HepG2 (cell line): ENCODE data around the gene HMGN4. TPM values are rescaled to one million over a fixed set of nuclear protein-coding genes. Genes with fewer than 3 reads are reported as not detected.

Experiments
- CBX2 ChIP-seq, 2 experiments: fragments of 200-600 bp in 1 of 2; sonication (generic); formaldehyde crosslinking in 1 of 2; IDR thresholded peaks; 2 replicates each; pipeline versions ENCODE4 v1.7.0 to v1.8.1; 2018 to 2022; ENCODE audit warnings: low read depth in 2 of 2, low read length in 1 of 2, mild to moderate bottlenecking in 1 of 2, missing genetic modification reagents in 1 of 2
- KDM6A ChIP-seq: IDR thresholded peaks from 2 replicates; pipeline ENCODE4 v1.6.1; 2016; ENCODE audit warnings: low read depth
- MTF2 ChIP-seq: sonication (generic); formaldehyde crosslinking; IDR thresholded peaks from 2 replicates; pipeline ENCODE4 v1.5.0; 2020; ENCODE audit warnings: missing genetic modification reagents, borderline replicate concordance
- NFE2L2 ChIP-seq: fragments of 150-350 bp; IDR thresholded peaks from 2 replicates; pipeline ENCODE4 v1.6.1; 2014; ENCODE audit warnings: low read length
- NFRKB ChIP-seq: fragments of 450-650 bp; IDR thresholded peaks from 2 replicates; pipeline ENCODE4 v1.6.1; 2017
- PHF5A ChIP-seq: IDR thresholded peaks from one replicate; pipeline ENCODE4 v1.6.1; 2018; ENCODE audit warnings: low read depth, missing genetic modification reagents; ENCODE audit not compliant: unreplicated experiment
- POLR2AphosphoS5 ChIP-seq: IDR thresholded peaks from 2 replicates; pipeline ENCODE4 v1.6.1; 2012; ENCODE audit warnings: low read depth, low read length
- POLR2G ChIP-seq: fragments of 200-400 bp; formaldehyde crosslinking; IDR thresholded peaks from 2 replicates; pipeline ENCODE4 v1.6.1; 2018; ENCODE audit warnings: mild to moderate bottlenecking, low read depth, low read length, moderate library complexity
- RBM39 ChIP-seq: fragments of 200-400 bp; formaldehyde crosslinking; IDR thresholded peaks from one replicate; pipeline ENCODE4 v1.6.1; 2018; ENCODE audit warnings: antibody characterized with exemption, mild to moderate bottlenecking, low read depth, low read length; ENCODE audit not compliant: poor library complexity, severe bottlenecking
- TARDBP ChIP-seq: sonication (generic); formaldehyde crosslinking; IDR thresholded peaks from 2 replicates; pipeline ENCODE4 v1.8.0; 2022; ENCODE audit warnings: mild to moderate bottlenecking, missing genetic modification reagents
- THYN1 ChIP-seq: sonication (generic); formaldehyde crosslinking; IDR thresholded peaks from 2 replicates; pipeline ENCODE4 v1.8.1; 2023; ENCODE audit warnings: low read depth, mild to moderate bottlenecking, moderate library complexity, missing genetic modification reagents, borderline replicate concordance
- ZBTB20 ChIP-seq: sonication (generic); formaldehyde crosslinking; IDR thresholded peaks from 2 replicates; pipeline ENCODE4 v1.8.1; 2023; ENCODE audit warnings: missing genetic modification reagents, low read depth, mild to moderate bottlenecking, borderline replicate concordance
- ZBTB7A ChIP-seq: sonication (generic); formaldehyde crosslinking; IDR thresholded peaks from 2 replicates; pipeline ENCODE4 v1.8.0; 2022; ENCODE audit warnings: mild to moderate bottlenecking, missing genetic modification reagents
- ZFP36L1 ChIP-seq: sonication (generic); formaldehyde crosslinking; IDR thresholded peaks from 2 replicates; pipeline ENCODE4 v1.8.0; 2022; ENCODE audit warnings: mild to moderate bottlenecking, missing genetic modification reagents, moderate library complexity
- ZNF235 ChIP-seq: sonication (generic); formaldehyde crosslinking; IDR thresholded peaks from 2 replicates; pipeline ENCODE4 v1.8.1; 2023; ENCODE audit warnings: mild to moderate bottlenecking, missing genetic modification reagents, borderline replicate concordance
- ZNF530 ChIP-seq: sonication (generic); formaldehyde crosslinking; IDR thresholded peaks from 2 replicates; pipeline ENCODE4 v1.5.0; 2020; ENCODE audit warnings: low read depth, mild to moderate bottlenecking, missing genetic modification reagents
- ZNF574 ChIP-seq: sonication (generic); formaldehyde crosslinking; IDR thresholded peaks from 2 replicates; pipeline ENCODE4 v1.4.0; 2020; ENCODE audit warnings: missing genetic modification reagents
- ZNF672 ChIP-seq: sonication (generic); formaldehyde crosslinking; IDR thresholded peaks from 2 replicates; pipeline ENCODE4 v1.8.1; 2022; ENCODE audit warnings: missing genetic modification reagents
- ZNF7 ChIP-seq: IDR thresholded peaks from 2 replicates; pipeline ENCODE4 v1.6.1; 2016; ENCODE audit warnings: missing biosample characterization, missing genetic modification reagents
- ZNF747 ChIP-seq: sonication (generic); formaldehyde crosslinking; IDR thresholded peaks from 2 replicates; pipeline ENCODE4 v1.8.1; 2023; ENCODE audit warnings: missing genetic modification reagents, mild to moderate bottlenecking, borderline replicate concordance
- ZNF781 ChIP-seq: sonication (generic); formaldehyde crosslinking; IDR thresholded peaks from 2 replicates; pipeline ENCODE4 v1.5.1; 2020; ENCODE audit warnings: borderline replicate concordance, mild to moderate bottlenecking, missing genetic modification reagents; ENCODE audit errors: not compliant biosample characterization
- ZNF850 ChIP-seq: sonication (generic); formaldehyde crosslinking; conservative IDR thresholded peaks from 2 replicates; pipeline ENCODE4 v1.9.0; 2021; ENCODE audit warnings: mild to moderate bottlenecking, missing genetic modification reagents
- ZNF879 ChIP-seq: sonication (generic); formaldehyde crosslinking; IDR thresholded peaks from 2 replicates; pipeline ENCODE4 v1.8.1; 2023; ENCODE audit warnings: missing genetic modification reagents
- polyA plus RNA-seq, 8 experiments: library from polyadenylated mRNA; depleted of rRNA in 3 of 8; stranded (reverse) in 7 of 8; unstranded in 1 of 8; fragments of >200 nt; fragmentation: Illumina TruSeq in 4 of 8; extraction: Trizol in 4 of 8; gene quantifications; 2 replicates each; pipeline versions ENCODE4 v1.2.1 to v1.2.3, GENCODE V29; 2011 to 2016; ENCODE audit warnings: low read depth in 4 of 8, missing spikeins in 1 of 8, mixed read lengths in 1 of 8; ENCODE audit not compliant: insufficient read depth in 1 of 8
- total RNA-seq, 5 experiments: library from RNA; depleted of rRNA; stranded (reverse); fragments of >200 nt; fragmentation: Illumina TruSeq; extraction: Trizol; gene quantifications; 2 replicates each; pipeline ENCODE4 v1.2.3, GENCODE V29; 2016; ENCODE audit warnings: low read depth in 1 of 5
- TF ChIP-seq, protein P1 (sequence below): sonication (generic); formaldehyde crosslinking; IDR thresholded peaks from 2 replicates; pipeline ENCODE4 v1.4.0; 2020; ENCODE audit warnings: mild to moderate bottlenecking, missing genetic modification reagents
- TF ChIP-seq, protein P2 (sequence below): sonication (generic); formaldehyde crosslinking; IDR thresholded peaks from 2 replicates; pipeline ENCODE4 v1.5.1; 2020; ENCODE audit warnings: missing genetic modification reagents, mild to moderate bottlenecking, borderline replicate concordance

The HMGN4 gene
- total and polyA plus RNA-seq, 2 of the 13 experiments (the other 11 are each of a cell fraction or from before 2014, with no cell fraction given): 39.9 to 52.1 TPM

DNA sequence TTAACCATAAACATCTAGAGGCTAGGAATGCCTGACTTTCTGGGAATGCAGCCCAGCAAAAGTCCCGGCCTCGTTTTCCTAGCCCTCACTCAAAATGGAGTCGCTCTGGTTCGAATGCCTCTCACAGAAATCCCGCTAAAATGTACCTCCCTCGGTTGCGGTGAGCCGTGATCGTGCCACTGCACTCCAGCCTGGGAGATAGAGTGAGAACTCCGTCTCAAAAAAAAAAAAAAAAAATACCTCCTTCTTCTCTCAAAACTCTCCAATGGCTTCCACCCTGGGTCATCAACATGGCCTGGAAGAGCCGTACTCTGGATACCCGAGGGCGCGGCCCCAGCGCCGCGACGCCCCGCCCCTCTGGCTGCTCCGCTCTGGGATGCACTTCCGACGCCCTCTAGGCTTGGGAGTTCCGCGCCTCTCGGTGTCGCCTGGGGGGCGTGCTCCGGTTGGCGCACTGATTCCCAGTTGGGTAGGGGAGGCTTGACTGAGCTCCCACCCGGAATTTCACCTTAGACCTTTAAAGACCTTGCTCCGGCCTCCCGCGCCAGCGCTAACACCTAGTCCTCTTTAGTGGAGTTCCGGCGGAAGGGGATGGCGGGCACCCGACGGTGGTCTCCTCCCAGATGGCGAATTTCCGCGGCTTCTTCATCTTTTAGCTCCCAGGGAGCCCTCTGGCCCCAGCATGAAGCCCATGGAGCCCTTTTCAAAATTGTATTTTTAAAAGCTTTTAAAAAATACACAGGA lies 12.3 kb downstream of the HMGN4 start (continued):
- no peak for TF ChIP-seq ZNF747 (CRISPR knock-in tag)
- TF ChIP-seq, protein P1, sequence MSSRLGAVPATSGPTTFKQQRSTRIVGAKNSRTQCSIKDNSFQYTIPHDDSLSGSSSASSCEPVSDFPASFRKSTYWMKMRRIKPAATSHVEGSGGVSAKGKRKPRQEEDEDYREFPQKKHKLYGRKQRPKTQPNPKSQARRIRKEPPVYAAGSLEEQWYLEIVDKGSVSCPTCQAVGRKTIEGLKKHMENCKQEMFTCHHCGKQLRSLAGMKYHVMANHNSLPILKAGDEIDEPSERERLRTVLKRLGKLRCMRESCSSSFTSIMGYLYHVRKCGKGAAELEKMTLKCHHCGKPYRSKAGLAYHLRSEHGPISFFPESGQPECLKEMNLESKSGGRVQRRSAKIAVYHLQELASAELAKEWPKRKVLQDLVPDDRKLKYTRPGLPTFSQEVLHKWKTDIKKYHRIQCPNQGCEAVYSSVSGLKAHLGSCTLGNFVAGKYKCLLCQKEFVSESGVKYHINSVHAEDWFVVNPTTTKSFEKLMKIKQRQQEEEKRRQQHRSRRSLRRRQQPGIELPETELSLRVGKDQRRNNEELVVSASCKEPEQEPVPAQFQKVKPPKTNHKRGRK: no peak
- TF ChIP-seq ZNF574: peak; percentile 94
- no peak for TF ChIP-seq PHF5A (CRISPR knock-in tag)
- peak; percentile 60 for TF ChIP-seq POLR2AphosphoS5
- no peak for TF ChIP-seq ZNF235 (CRISPR knock-in tag)
- no peak for TF ChIP-seq THYN1 (CRISPR knock-in tag)
- TF ChIP-seq ZNF7 (CRISPR knock-in tag): 0 out of 2 replicates have a peak, but pooled peaks have one; percentile 9
- no peak for TF ChIP-seq NFRKB
- TF ChIP-seq ZNF850: no peak
- TF ChIP-seq TARDBP (CRISPR knock-in tag): peak; percentile 71
- TF ChIP-seq ZBTB7A: peak; percentile 77; the same call in 1 of the 2 replicates
- no peak for TF ChIP-seq ZNF530 (CRISPR knock-in tag)
- TF ChIP-seq MTF2 (CRISPR knock-in tag): no peak
- TF ChIP-seq ZFP36L1: 0 out of 2 replicates have a peak, but pooled peaks have one; percentile 67
- TF ChIP-seq RBM39: peak; percentile 41
- peak; percentile 70 for TF ChIP-seq POLR2G
- TF ChIP-seq, protein P2, sequence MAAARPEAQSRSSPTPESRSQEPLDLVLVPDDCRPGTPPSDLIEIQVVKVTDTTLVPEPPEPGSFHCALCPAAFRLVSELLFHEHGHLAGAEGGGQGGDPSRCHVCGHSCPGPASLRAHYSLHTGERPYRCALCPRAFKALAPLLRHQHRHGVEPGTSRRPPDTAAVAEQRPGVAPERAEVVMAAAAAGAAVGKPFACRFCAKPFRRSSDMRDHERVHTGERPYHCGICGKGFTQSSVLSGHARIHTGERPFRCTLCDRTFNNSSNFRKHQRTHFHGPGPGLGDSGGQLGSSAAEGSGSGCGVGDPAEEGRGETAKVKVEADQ (CRISPR knock-in tag): peak; percentile 76; the same call in 1 of the 2 replicates
- TF ChIP-seq KDM6A: no peak
- TF ChIP-seq ZNF879: no peak
- TF ChIP-seq ZNF672 (CRISPR knock-in tag): no peak
- 0 out of 2 replicates have a peak, but pooled peaks have one; percentile 1 for TF ChIP-seq NFE2L2
- peak; percentile 75 for TF ChIP-seq ZNF781 (CRISPR knock-in tag)
- TF ChIP-seq CBX2 (IDR thresholded peaks at IDR 0.05; ENCODE audit: low read depth, low read length): no peak
- TF ChIP-seq CBX2 (CRISPR knock-in tag; IDR thresholded peaks at IDR 0.05; ENCODE audit: low read depth): no peak
- peak; percentile 52; the same call in 1 of the 2 replicates for TF ChIP-seq ZBTB20 (CRISPR knock-in tag)
